ENCODE results near the gene ARHGAP22. TPM values are rescaled to one million over a fixed set of nuclear protein-coding genes. Genes with fewer than 3 reads are reported as not detected.

Gene ARHGAP22
- total RNA-seq, 3 donors from 2014 or later (not counting 1 experiment from before 2014, with no cell fraction given), result 0.21 to 0.40 TPM; not detected in 1

- Mint-ChIP-seq H3K27ac (no peak overlapping the region), H3K9me3 (no peaks in the 10 kb centered on the region), H3K4me1 (no peaks in the 10 kb centered on the region), H3K4me3 (no peak overlapping the region), H3K27me3 (ENCODE audit: low read depth in 2 of 2) (peaks cover 6 to 7% of the 10 kb centered on the region in 2 donors), H3K36me3 (no peaks in the 10 kb centered on the region)
- no peak overlapping the region for H3K27ac ChIP-seq (ENCODE audit: low read length)
- H3K9me3 ChIP-seq (ENCODE audit: control insufficient read depth, insufficient read depth, low read length), result no peaks in the 10 kb centered on the region
- H3K27me3 ChIP-seq (ENCODE audit: control insufficient read depth, insufficient read depth, low read length), result no peaks in the 10 kb centered on the region
- H3K4me1 ChIP-seq (ENCODE audit: control insufficient read depth, insufficient read depth, low read length), result no peaks in the 10 kb centered on the region
- DNase-seq, result no peak
- no peak for TF ChIP-seq CTCF (IDR thresholded peaks at IDR 0.05)
- H3K36me3 ChIP-seq (ENCODE audit: control insufficient read depth, insufficient read depth, low read length), result no peaks in the 10 kb centered on the region
- 48% methylated on average over 2 of the region's 2 CpGs for WGBS (ENCODE audit: insufficient coverage)
- no peak for ATAC-seq
- H3K4me3 ChIP-seq (ENCODE audit: low read length), result no peak overlapping the region
- intact Hi-C loops (cut with micrococcal nuclease), result no loop called here
Observed at GRCh38 chr10:48501226-48501625, 103.6 kb downstream of the ARHGAP22 start.

- Mint-ChIP-seq H3K36me3 (no peaks in the 10 kb centered on the region), H3K4me3 (no peak overlapping the region), H3K9me3 (no peaks in the 10 kb centered on the region), H3K27me3 (ENCODE audit: low read depth in 2 of 2) (peaks cover 3 to 7% of the 10 kb centered on the region in 2 donors), H3K4me1 (no peaks in the 10 kb centered on the region), H3K27ac (no peak overlapping the region)
- Histone ChIP-seq H3K36me3 (ENCODE audit: control insufficient read depth, insufficient read depth, low read length) (no peaks in the 10 kb centered on the region), H3K27me3 (ENCODE audit: control insufficient read depth, insufficient read depth, low read length) (no peaks in the 10 kb centered on the region), H3K27ac (ENCODE audit: low read length) (no peak overlapping the region), H3K4me1 (ENCODE audit: control insufficient read depth, insufficient read depth, low read length) (no peaks in the 10 kb centered on the region), H3K9me3 (ENCODE audit: control insufficient read depth, insufficient read depth, low read length) (no peaks in the 10 kb centered on the region), H3K4me3 (ENCODE audit: low read length) (no peak overlapping the region)
- DNase-seq (no peak), ATAC-seq (no peak)
- no peak for TF ChIP-seq CTCF (IDR thresholded peaks at IDR 0.05)
- WGBS (ENCODE audit: insufficient coverage), result 79% methylated on average over 4 of the region's 4 CpGs
- intact Hi-C loops (cut with micrococcal nuclease), result no loop called here
Observed at GRCh38 chr10:48500771-48501170, 104.1 kb downstream of the ARHGAP22 start.

GRCh38 chr10:48498940-48499510 lies 105.8 kb downstream of the ARHGAP22 start:
- Mint-ChIP-seq H3K4me1 (peaks cover 10% of the 10 kb centered on the region in 2 donors), H3K27ac (no peak overlapping the region), H3K36me3 (no peaks in the 10 kb centered on the region), H3K4me3 (no peak overlapping the region), H3K27me3 (ENCODE audit: low read depth in 2 of 2) (peaks cover 8 to 25% of the 10 kb centered on the region in 2 donors), H3K9me3 (no peaks in the 10 kb centered on the region)
- H3K9me3 ChIP-seq (ENCODE audit: control insufficient read depth, insufficient read depth, low read length), result no peaks in the 10 kb centered on the region
- DNase-seq (no peak), ATAC-seq (no peak)
- intact Hi-C loops (cut with micrococcal nuclease), result no loop called here
- H3K27me3 ChIP-seq (ENCODE audit: control insufficient read depth, insufficient read depth, low read length), result no peaks in the 10 kb centered on the region
- H3K4me1 ChIP-seq (ENCODE audit: control insufficient read depth, insufficient read depth, low read length), result no peaks in the 10 kb centered on the region
- H3K4me3 ChIP-seq (ENCODE audit: low read length), result no peak overlapping the region
- H3K27ac ChIP-seq (ENCODE audit: low read length), result no peak overlapping the region
- H3K36me3 ChIP-seq (ENCODE audit: control insufficient read depth, insufficient read depth, low read length), result no peaks in the 10 kb centered on the region
- no peak for TF ChIP-seq CTCF (IDR thresholded peaks at IDR 0.05)
- WGBS (ENCODE audit: insufficient coverage), result 85% methylated on average over 11 of the region's 11 CpGs
